ENCODE results near the gene CNOT10.

- TF ChIP-seq, protein P1, sequence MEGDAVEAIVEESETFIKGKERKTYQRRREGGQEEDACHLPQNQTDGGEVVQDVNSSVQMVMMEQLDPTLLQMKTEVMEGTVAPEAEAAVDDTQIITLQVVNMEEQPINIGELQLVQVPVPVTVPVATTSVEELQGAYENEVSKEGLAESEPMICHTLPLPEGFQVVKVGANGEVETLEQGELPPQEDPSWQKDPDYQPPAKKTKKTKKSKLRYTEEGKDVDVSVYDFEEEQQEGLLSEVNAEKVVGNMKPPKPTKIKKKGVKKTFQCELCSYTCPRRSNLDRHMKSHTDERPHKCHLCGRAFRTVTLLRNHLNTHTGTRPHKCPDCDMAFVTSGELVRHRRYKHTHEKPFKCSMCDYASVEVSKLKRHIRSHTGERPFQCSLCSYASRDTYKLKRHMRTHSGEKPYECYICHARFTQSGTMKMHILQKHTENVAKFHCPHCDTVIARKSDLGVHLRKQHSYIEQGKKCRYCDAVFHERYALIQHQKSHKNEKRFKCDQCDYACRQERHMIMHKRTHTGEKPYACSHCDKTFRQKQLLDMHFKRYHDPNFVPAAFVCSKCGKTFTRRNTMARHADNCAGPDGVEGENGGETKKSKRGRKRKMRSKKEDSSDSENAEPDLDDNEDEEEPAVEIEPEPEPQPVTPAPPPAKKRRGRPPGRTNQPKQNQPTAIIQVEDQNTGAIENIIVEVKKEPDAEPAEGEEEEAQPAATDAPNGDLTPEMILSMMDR (IDR thresholded peaks at IDR 0.05; ENCODE audit: low read depth, low read length, poor library complexity, severe bottlenecking) = no peak
- TF ChIP-seq EZH2phosphoT487 (IDR thresholded peaks at IDR 0.05; ENCODE audit: borderline replicate concordance, low read length) = no peak
These were observed 20.2 kb downstream of the CNOT10 start for GRCh38 chr3:32705232-32705631.

Data from DOHH2 (cell line).